CD4-positive, alpha-beta T cell treated with Interleukin-17A for 4 hours (primary cell): Measurements from ENCODE around the gene ACVR2A.

ENCODE experiments used
- DNase-seq: peaks from one replicate; pipeline ENCODE4 v3.0.0-alpha.2; 2020; ENCODE audit warnings: mixed read lengths

Gene ACVR2A

GRCh38 chr2:147855977-147856376, 11.1 kb downstream of the ACVR2A start:
- no peak for DNase-seq

GRCh38 chr2:147860009-147860408, 15.2 kb downstream of the ACVR2A start:
- no peak for DNase-seq

- no peak for DNase-seq
Measured at GRCh38 chr2:147862859-147863516, 18.2 kb downstream of the ACVR2A start.

- no peak for DNase-seq
Measured at GRCh38 chr2:147863835-147864234, 19.0 kb downstream of the ACVR2A start.

GRCh38 chr2:147865560-147865959, 20.7 kb downstream of the ACVR2A start:
- no peak for DNase-seq

- no peak for DNase-seq
Measured at GRCh38 chr2:147867050-147867449, 22.2 kb downstream of the ACVR2A start.

GRCh38 chr2:147869934-147870333, 25.1 kb downstream of the ACVR2A start:
- no peak for DNase-seq

- no peak for DNase-seq
Measured at GRCh38 chr2:147872967-147873366, 28.1 kb downstream of the ACVR2A start.

GRCh38 chr2:147873859-147874483, 29.1 kb downstream of the ACVR2A start:
- no peak for DNase-seq

GRCh38 chr2:147879846-147880245, 35.0 kb downstream of the ACVR2A start:
- no peak for DNase-seq

- DNase-seq, result no peak
Measured at GRCh38 chr2:147882631-147883030, 37.8 kb downstream of the ACVR2A start.

GRCh38 chr2:147884830-147885229, 40.0 kb downstream of the ACVR2A start:
- DNase-seq, result no peak

GRCh38 chr2:147886136-147886535, 41.3 kb downstream of the ACVR2A start:
- no peak for DNase-seq

GRCh38 chr2:147888680-147889079, 43.9 kb downstream of the ACVR2A start:
- DNase-seq, result no peak

GRCh38 chr2:147904051-147904450, 59.2 kb downstream of the ACVR2A start:
- DNase-seq, result no peak

GRCh38 chr2:147909178-147909577, 64.3 kb downstream of the ACVR2A start:
- DNase-seq, result no peak

- peak; percentile 46 for DNase-seq
Measured at GRCh38 chr2:147910990-147911473, 66.2 kb downstream of the ACVR2A start.

- DNase-seq, result no peak
Measured at GRCh38 chr2:147913701-147914480, 69.1 kb downstream of the ACVR2A start.

- DNase-seq, result no peak
Measured at GRCh38 chr2:147916067-147916466, 71.2 kb downstream of the ACVR2A start.

- no peak for DNase-seq
Measured at GRCh38 chr2:147916723-147917122, 71.9 kb downstream of the ACVR2A start.

- no peak for DNase-seq
Measured at GRCh38 chr2:147917161-147917560, 72.3 kb downstream of the ACVR2A start.

GRCh38 chr2:147923846-147924245, 79.0 kb downstream of the ACVR2A start:
- no peak for DNase-seq

GRCh38 chr2:147924647-147925046, 79.8 kb downstream of the ACVR2A start:
- DNase-seq, result no peak

GRCh38 chr2:147925886-147926285, 81.1 kb downstream of the ACVR2A start:
- no peak for DNase-seq
